Kidney (tissue), 14 donors: Measurements from ENCODE around the gene ANKS1A. TPM values are rescaled to one million over a fixed set of nuclear protein-coding genes. Genes with fewer than 3 reads are reported as not detected.

ENCODE experiments used
- DNase-seq, 5 donors: peaks; one replicate each; pipeline ENCODE4 v3.0.0-alpha.2; 2013 to 2020
- FAIRE-seq: peaks from 2 replicates; lab custom pipeline; 2012; peaks lifted over from hg19 to GRCh38; lab: Jason Lieb, UNC
- H3K27ac ChIP-seq, 2 donors: one replicate each; pipeline ENCODE4 v1.7.0; 2013; ENCODE audit warnings: low read depth in 2 of 2, low read length in 2 of 2, inconsistent platforms in 1 of 2
- H3K27me3 ChIP-seq: one replicate; pipeline ENCODE4 v1.7.1; 2013; ENCODE audit warnings: low read length, inconsistent platforms; ENCODE audit not compliant: control insufficient read depth, insufficient read depth
- H3K36me3 ChIP-seq, 3 donors: one replicate each; pipeline versions ENCODE4 v1.7.0 to v1.7.1; 2013; ENCODE audit warnings: low read length in 3 of 3, control low read depth in 1 of 3, inconsistent platforms in 1 of 3; ENCODE audit not compliant: insufficient read depth in 3 of 3, control insufficient read depth in 2 of 3
- H3K4me1 ChIP-seq, 3 donors: one replicate each; pipeline versions ENCODE4 v1.7.0 to v1.7.1; 2013; ENCODE audit warnings: low read length in 3 of 3, inconsistent platforms in 1 of 3, low read depth in 1 of 3; ENCODE audit not compliant: control insufficient read depth in 2 of 3, insufficient read depth in 2 of 3
- H3K4me3 ChIP-seq, 3 donors: one replicate each; pipeline versions ENCODE4 v1.7.0 to v1.8.1; 2013; ENCODE audit warnings: low read length in 3 of 3, control low read depth in 1 of 3, inconsistent platforms in 1 of 3
- H3K9ac ChIP-seq, 3 donors: one replicate each; pipeline versions ENCODE4 v1.7.0 to v1.7.1; 2013; ENCODE audit warnings: low read length in 3 of 3, control low read depth in 1 of 3, inconsistent platforms in 1 of 3
- H3K9me3 ChIP-seq, 3 donors: one replicate each; pipeline versions ENCODE4 v1.7.0 to v1.7.1; 2013; ENCODE audit warnings: low read length in 3 of 3, control low read depth in 1 of 3, inconsistent platforms in 1 of 3; ENCODE audit not compliant: control insufficient read depth in 2 of 3, insufficient read depth in 1 of 3
- CTCF ChIP-seq: IDR thresholded peaks from 3 replicates; pipeline ENCODE4 v1.5.1; 2012; ENCODE audit warnings: mild to moderate bottlenecking, moderate library complexity, borderline replicate concordance; ENCODE audit not compliant: insufficient read depth; ENCODE audit errors: extremely low read depth
- intact Hi-C: fragments of 100-400 bp; cut with DNase I; formaldehyde crosslinking; loops from one replicate; pipeline ENCODE4 v1.11.1; 2022
- polyA plus RNA-seq: library from polyadenylated mRNA; stranded (reverse); fragments of 350-450 nt; fragmentation: Illumina TruSeq; extraction: RNeasy Lipid Tissue Mini Kit (QIAGEN cat#74804); gene quantifications from one replicate; pipeline ENCODE4 v1.2.3, GENCODE V29; 2014; ENCODE audit warnings: low read depth, low replicate concordance; ENCODE audit not compliant: insufficient read depth
- total RNA-seq: library from RNA; stranded (reverse); fragmentation: NEBNext Ultra II Directional; extraction: Animal tissue kit (Norgen Biotek cat#: 25700); gene quantifications from one replicate; pipeline ENCODE4 v1.2.1, GENCODE V29; 2021
- donor health status: control.
- donor health status: control.
- donor health status: control.
- donor health status: control.
- donor health status: control.
- donor health status: DM: yes; HTN: yes; CAD: no.
- donor health status: Normal renal cell carcinoma (clear cell type).

ANKS1A gene
- total and polyA plus RNA-seq, 2 donors from 2014 or later: 9.4 to 25.9 TPM

DNA sequence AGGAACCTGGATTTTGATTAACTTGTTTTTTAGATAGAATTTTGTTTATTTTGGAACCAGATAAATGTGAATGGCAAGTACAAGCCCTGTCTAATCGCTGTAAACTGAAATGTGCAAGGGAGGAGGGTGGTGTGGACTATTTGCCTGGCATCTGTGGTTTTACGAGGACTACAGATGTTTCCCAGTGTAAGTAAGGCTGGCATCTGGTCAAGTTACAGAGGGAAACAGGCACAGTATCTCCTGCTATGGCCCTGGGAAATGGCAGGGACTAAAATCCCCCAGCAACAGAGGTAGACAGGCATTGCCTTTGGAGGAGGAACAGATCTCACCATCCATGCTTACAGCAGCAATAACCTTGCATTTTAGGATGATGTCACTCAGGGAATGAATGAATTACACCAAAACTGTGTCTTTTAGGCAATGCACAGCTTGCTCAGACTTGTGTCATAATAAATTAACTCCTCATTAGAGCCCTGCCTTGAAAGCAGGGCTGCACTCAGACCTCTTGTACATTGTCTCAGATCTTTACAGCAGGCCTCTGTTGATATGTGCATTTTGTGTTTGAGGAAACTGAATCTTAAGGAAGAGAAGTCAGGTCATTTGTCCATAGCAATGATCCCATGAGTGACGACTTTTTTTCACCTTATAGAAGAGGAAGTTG lies 155.8 kb downstream of the ANKS1A start:
- DNase-seq: no peak
- Histone ChIP-seq H3K4me3 (no peak overlapping the region), H3K9ac (no peak overlapping the region), H3K36me3 (peaks cover 0 to 7% (median 2%) of the 10 kb centered on the region in 3 donors), H3K27me3 (no peaks in the 10 kb centered on the region), H3K9me3 (no peaks in the 10 kb centered on the region), H3K27ac (peak overlapping the region in 1 of 2 donors; percentile 18), H3K4me1 (peaks cover 11 to 31% (median 27%) of the 10 kb centered on the region in 3 donors)
- TF ChIP-seq CTCF: no peak
- intact Hi-C loops: no loop called here
- no peak for FAIRE-seq

DNA sequence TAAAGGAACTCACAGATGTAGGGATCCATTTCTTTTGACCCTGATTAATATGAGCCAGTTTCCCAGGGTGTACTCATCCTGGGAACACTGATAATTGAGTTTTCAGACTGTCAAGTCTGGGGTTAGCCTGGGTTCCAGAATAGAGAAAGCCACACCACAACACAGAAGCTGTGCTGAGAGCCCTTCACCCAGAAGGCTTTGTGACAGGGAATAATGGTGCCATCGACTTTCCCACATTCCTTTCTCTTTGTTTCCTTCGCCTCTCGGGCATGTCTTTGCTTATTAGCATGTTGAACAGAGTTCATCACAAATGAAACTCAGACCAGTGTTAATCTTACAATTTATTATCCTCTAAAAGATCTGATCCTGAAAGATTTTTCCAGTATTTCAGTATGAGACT lies 157.0 kb downstream of the ANKS1A start:
- peaks cover 11 to 31% (median 27%) of the 10 kb centered on the region in 3 donors for H3K4me1 ChIP-seq
- no peak for FAIRE-seq
- intact Hi-C loops: no loop called here
- peaks cover 0 to 7% (median 2%) of the 10 kb centered on the region in 3 donors for H3K36me3 ChIP-seq
- H3K9ac ChIP-seq: no peak overlapping the region
- TF ChIP-seq CTCF: no peak
- H3K27ac ChIP-seq: no peak overlapping the region
- H3K27me3 ChIP-seq: no peaks in the 10 kb centered on the region
- DNase-seq: no peak
- no peak overlapping the region for H3K4me3 ChIP-seq
- H3K9me3 ChIP-seq: no peaks in the 10 kb centered on the region

GRCh38 chr6:35046862-35047261 lies 157.8 kb downstream of the ANKS1A start:
- Histone ChIP-seq H3K27me3 (no peaks in the 10 kb centered on the region), H3K9me3 (no peaks in the 10 kb centered on the region), H3K27ac (peak overlapping the region in 1 of 2 donors; percentile 56), H3K4me1 (peaks cover 11 to 31% (median 27%) of the 10 kb centered on the region in 3 donors), H3K4me3 (no peak overlapping the region), H3K9ac (no peak overlapping the region), H3K36me3 (peaks cover 0 to 7% (median 0%) of the 10 kb centered on the region in 3 donors)
- no peak for TF ChIP-seq CTCF
- intact Hi-C loops: no loop called here
- FAIRE-seq (no peak), DNase-seq (no peak)
